COR-L47 (cell line): Measurements from ENCODE around the gene MCF2.
"Not testable (repeated sequence)": the region's sequence is repeated elsewhere in the genome, so short reads cannot be mapped to it uniquely, and the experiment has no call there.

Source experiments
- DNase-seq: peaks from one replicate; lab custom pipeline; 2025; lab: John Stamatoyannopoulos, UW

Gene MCF2, protein sequence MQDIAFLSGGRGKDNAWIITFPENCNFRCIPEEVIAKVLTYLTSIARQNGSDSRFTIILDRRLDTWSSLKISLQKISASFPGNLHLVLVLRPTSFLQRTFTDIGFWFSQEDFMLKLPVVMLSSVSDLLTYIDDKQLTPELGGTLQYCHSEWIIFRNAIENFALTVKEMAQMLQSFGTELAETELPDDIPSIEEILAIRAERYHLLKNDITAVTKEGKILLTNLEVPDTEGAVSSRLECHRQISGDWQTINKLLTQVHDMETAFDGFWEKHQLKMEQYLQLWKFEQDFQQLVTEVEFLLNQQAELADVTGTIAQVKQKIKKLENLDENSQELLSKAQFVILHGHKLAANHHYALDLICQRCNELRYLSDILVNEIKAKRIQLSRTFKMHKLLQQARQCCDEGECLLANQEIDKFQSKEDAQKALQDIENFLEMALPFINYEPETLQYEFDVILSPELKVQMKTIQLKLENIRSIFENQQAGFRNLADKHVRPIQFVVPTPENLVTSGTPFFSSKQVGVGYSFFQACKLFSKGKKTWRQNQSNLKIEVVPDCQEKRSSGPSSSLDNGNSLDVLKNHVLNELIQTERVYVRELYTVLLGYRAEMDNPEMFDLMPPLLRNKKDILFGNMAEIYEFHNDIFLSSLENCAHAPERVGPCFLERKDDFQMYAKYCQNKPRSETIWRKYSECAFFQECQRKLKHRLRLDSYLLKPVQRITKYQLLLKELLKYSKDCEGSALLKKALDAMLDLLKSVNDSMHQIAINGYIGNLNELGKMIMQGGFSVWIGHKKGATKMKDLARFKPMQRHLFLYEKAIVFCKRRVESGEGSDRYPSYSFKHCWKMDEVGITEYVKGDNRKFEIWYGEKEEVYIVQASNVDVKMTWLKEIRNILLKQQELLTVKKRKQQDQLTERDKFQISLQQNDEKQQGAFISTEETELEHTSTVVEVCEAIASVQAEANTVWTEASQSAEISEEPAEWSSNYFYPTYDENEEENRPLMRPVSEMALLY

DNA sequence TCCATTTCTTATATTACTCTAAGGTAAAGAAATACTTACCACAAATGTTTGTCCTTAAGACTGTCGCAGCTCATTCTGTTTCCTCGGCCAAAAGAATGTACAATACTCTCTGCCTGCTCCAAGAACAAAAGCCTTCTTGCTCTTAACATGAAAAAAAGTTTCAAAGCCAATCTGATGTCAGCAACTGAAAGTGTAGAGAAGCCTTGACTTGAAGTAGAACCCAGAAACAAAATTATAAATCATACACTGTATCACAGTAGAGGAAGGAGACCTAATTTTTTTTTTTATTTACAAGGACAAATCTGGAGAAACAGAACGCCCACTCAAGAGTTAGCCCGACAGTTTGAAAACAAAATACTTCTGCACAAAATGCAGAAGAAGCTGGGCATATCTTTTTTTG lies at the start of gene MCF2:
Gene MCF2, minus strand, starts transcription at position 101 of the 400 bp plus-strand sequence. CDS start 56,423 bp downstream, outside the sequence.
- no peak for DNase-seq

DNA sequence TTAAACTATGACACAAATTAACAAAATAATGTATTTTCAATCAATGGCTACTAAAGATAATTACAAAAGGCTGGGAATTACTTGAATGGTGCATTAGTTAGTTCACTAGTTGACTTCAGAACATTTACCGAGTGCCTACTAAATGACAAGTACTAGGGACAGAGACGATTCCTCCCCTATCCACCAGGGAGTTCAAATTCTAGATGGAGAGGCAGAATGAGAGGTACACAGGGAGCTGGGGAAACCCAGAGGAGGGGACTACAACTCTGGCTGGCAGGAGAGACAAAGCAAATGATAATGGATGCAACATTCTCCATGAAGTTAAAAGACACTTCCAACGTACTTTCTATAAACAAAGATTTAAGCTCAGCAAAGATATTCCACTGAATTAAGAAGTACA lies 43.1 kb upstream of the MCF2 start:
- DNase-seq: no peak

DNA sequence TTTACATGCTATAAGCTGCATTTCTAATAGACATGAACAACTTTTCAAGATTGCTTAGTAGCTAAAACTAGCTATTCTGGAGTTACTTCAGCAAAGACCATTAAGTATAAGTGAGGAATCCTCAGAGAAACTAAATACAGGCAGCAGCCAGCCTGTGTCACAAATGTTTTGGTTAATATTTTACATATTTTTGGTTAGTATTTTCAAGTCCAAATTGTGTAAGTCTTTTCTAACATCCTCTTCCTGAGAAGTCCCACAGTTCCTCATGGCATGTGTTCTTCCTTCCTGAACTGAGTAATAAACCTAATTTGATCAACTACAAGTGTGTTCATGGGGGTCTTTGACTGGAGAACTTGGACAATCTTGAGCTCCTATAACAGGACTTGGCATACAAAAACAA lies 42.4 kb upstream of the MCF2 start:
- no peak for DNase-seq

DNA sequence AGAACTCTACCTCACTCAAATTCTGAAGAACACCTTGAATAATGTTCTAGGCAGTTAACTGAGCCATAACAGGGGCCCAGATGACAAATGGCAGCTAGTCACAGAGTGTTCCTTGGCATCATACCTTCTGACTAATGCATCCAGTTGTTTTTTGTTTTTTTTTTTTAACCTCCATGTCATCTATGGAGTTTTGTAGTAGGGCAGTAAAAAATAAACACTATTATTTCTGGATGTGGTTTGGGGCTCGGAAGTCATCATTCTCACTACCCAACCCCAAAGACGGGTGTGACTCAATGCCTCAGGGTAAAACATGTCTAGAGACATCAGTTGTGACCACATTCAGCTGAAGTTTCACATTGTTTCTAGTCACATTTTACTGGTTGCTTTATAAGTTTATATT lies 31.2 kb upstream of the MCF2 start:
- no peak for DNase-seq

DNA sequence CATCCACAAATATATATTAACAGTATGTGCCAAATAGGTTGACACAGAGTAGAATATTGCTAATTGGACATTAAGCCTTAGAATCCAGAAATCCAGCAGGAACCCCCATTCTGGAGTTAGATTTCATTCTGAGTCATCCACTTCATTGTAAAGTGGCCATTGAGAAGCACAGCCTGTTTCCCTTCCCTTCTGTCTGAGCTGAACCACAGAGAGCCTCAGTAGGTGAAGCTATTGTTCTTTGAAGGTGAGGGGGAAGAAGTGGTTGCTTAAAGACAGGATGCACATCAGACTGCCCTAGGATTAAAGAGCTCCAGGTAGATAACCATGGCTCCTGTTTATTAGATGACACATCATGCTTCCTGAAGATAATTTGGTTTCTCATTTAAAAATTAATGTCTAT lies 30.6 kb upstream of the MCF2 start:
- DNase-seq: no peak

DNA sequence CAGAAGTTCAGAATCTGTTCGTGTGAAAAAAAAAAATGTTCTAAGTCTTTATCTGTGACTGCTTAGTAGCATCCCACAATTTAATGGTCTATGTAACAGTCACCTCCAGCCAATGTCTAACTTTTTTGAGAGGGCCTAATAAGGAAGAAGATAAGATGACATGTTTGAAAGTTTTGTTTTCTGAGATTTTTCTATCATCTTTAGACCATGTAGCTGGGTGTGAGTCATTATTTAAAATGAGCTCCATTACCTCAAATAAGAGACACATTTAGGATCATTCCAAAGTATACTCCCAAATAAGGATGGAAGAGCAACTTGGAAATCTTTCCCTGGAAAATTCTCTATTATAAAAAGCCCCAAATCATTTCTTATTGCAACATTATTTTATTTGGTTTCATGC lies 28.2 kb upstream of the MCF2 start:
- DNase-seq: no peak

DNA sequence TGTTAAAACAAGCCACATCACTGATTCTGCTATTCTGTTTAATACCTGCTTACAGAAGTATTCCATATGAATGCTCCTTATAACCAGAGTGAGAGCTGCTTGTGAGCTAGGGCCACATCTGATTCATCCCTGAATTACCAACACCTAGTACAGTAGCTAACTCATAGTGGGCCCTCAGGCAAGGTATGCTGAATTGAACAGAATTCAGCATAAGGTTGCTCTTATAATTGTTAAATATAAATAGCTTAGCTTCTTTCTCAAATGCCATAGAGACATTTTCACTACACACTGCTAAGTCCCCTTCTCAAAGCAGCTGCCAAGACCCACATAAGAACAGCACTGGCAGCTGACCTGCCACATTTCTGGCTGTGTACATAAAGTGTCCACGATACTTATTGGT lies 27.0 kb upstream of the MCF2 start:
- DNase-seq: no peak

DNA sequence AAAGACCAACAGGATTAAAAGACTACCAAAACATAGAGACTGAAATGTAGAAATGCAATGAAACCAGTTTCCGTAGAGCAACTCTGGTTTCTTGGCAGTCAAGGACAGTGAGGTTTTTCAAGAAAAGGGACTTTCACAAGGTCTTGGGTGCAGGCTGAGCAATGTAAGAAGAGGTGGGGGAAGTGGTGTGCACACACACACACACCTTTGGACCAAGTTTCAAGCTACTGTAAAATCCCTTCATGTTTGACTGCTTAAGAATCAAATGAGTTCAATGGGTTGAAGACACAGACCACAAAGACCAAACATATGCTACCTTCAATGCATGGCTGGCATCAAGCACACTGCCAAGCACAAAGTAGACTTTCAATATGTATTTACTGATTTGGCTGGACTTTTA lies 17.8 kb upstream of the MCF2 start:
- DNase-seq: no peak

DNA sequence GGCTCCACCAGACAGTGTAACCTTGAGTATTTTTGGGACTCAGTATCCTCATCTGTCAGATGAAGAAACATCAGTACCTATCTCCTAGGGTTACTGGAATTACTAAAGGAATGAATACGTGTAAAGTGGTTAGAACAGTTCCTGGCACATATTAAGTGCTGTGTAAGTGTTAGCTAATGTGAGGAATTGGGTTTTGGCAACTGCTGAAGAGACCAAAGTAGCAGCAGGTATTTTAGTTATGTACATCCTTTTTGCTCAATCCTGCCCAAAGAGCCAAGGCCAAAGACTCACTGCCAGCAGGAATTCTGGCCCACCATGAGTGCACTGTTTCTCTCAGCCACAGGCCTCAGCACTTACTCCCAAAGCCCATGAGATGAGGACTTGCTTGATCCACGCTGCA lies 16.7 kb upstream of the MCF2 start:
- no peak for DNase-seq

DNA sequence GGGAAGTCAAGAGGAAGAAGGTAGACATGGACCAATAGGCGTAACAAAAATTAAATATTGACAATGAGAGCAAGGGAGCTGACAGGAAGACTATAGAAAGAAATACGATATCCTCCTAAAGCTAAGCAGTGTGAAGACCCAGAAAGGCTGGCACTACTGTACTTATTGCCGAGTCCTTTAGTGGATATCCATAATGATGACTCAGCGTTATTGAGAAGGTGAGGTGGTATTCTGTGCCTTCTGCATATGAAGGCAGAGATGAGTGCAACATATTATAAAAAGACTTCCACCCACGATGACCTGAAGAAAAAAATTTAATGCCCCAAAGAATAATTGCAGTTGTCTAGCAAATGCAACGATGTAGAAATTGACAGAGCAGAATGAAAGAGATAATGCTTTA lies 13.0 kb upstream of the MCF2 start:
- no peak for DNase-seq

DNA sequence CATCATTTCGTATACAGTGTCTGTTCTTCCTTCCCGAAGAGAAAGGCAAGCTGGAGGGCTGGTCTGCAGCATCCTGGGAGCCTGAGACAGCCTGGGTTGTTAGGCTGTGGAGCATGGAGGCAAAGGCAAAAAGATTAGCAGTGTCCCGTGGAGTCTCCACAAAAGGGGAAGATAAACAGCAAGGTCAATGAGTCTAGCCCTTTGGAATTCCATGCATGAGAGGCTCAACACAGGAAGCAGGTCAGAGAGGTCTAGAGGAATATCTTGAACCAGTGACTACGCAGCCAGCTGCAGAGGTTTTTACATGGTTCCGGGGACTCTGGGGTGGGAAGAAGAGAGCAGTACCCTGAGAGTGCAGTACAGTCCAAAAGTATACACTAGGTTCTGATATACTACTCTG lies 12.2 kb upstream of the MCF2 start:
- no peak for DNase-seq

DNA sequence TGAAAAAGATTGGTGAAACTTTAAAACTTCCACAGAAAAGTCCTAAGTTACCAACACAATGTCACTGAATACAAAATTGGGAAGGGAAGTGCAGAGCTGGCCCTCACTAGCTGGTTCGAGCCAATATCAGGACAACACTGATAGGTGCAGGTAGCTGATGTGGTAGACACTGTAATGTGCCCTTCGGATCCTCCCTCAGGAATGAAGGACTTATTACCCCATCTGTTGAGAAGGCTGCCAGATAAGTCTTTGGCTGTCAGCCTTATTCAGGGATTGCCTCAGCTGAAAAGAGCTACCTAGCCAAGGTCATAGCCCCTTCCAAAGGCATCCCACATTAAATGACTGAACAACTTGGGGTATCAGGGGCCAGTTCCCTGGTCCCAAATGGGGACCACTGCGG lies 5.3 kb downstream of the MCF2 start:
- DNase-seq: no peak

DNA sequence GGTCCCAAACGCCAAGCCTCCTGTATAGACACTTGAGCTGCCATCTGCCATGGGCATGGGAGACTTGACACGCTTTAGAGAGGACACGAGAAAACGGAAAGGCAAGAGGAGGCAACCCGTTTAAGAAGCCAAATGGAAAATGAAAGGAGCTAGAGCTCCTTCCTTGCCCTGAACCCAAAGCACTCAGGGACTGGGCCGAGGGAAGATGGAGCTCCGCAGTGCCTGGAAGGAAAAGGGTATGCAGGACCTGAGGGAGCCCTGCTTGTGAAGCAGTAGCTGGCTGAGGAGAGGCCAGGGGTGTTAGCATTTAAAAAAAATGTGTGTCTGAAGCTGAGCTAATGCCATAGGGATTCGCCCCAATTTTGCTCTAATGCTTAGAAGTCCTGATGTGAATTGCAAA lies 15.1 kb downstream of the MCF2 start:
- DNase-seq: no peak

DNA sequence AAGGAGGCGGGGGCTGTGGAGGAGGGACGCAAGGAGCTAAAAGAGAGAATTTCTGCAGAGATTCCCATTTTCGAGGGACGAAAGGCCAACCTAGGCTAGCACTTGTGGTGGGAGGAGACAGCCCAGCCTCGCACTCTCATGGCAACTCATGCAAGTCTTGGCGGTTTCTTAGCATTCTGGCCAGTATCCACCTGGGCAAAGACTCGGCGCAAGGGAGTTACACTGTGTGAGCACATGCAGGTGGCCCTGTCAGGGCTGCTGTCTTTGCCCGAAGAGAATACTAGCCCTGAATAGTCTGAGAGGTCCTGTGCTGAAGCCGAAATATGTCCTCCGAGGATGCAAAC lies 15.5 kb downstream of the MCF2 start:
- DNase-seq: no peak

DNA sequence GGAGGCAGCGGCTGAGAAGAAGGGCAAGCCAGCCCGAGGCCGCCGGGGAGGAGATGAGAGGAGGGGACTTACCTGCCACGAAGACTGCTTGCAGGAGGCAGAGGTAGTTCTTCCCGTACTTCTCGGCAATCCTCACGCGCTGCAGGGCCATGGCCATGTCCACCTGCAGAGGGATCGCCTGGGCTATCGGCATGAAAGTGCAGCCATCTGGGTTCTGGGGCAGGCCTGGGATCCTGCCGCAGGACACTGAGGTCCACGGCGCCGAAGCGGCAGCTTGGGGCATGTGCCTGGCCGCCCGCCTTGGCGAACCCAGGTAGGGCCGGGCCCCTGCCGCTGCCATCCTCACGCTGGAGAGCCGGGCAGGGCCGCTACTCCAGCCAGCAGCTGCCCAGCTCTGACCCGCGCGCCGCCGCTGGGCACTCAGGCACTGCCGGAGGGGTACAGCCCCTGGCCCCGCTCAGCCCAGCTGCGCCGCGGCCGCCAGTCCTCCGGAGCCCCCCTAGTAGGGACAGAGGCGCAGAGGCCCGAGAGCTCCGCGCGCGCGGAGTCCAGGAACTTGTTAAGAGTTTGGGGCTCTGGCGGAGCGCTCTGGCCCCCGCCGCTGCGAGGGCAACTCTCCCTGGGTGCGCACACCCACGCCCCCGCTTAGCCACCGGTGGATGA lies 16.0 kb downstream of the MCF2 start:
- DNase-seq: no peak

DNA sequence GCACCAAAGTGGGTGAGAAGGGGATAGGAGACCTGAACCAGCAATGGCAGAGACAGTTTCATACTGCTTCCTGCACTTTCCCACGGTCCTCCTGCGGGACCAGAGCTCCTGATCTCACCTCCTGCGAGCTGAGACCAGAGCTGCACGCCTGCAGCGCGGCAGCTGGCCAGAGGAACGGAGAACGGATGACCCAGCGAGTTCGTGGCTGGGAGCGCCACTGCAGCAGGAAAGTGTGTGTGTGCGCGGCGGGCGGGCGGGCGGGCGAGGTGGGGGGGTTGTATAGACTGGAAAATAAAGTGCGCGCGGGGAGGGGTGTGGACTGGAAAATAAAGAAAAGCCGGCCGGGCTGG lies 16.5 kb downstream of the MCF2 start:
- DNase-seq: no peak

DNA sequence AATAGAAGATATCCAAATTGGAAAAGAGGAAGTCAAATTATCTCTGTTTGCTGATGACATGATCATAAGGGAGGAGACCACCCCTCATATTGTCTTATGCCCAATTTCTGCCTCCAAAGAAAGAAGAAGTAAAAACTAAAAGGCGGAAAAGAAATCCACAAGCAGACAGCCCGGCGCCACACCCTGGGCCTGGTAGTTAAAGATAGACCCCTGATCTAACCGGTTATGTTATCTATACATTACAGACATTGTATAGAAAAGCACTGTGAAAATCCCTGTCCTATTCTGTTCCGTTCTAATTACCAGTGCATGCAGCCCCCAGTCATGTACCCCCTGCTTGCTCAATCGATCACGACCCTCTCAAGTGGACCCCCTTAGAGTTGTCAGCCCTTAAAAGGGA lies 22.8 kb downstream of the MCF2 start:
- DNase-seq: not testable (repeated sequence)

DNA sequence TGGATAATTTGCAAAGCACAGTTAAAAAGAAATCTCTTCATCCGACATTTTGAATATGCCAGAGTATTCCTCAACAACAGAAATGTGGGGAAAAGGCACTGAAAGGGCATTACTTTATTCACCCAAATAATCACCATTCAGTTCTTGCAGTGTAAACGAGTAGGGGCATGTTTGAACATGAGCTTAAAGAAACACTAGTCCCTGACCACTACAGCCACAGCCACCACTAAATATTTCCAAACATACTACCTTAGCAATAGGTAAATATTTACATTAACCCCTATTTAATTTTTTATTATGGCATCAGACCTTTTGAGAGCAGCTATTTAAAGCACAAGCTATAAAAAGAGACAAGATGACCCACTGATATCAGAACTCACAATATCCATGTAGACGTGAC lies 27.6 kb downstream of the MCF2 start:
- DNase-seq: no peak

DNA sequence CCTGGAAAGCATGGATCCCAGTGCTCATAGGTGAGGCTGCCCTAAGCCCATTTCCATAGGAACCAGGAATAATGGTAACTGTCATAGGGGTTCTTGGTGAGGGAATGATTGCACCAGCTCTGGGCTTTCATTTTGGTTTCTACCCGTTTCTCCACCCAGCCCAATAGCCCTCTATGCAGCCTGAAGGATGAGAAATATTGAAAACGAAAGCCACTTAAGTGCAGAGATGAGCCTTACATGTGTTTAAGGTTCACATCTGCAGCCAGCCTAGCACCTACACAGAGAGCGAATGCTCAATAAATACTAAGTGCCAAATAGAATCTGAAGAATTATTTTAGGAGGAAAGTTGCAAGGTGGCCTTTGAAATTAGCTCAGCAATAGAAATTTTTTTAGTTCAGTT lies 60.4 kb downstream of the MCF2 start:
- DNase-seq: no peak

DNA sequence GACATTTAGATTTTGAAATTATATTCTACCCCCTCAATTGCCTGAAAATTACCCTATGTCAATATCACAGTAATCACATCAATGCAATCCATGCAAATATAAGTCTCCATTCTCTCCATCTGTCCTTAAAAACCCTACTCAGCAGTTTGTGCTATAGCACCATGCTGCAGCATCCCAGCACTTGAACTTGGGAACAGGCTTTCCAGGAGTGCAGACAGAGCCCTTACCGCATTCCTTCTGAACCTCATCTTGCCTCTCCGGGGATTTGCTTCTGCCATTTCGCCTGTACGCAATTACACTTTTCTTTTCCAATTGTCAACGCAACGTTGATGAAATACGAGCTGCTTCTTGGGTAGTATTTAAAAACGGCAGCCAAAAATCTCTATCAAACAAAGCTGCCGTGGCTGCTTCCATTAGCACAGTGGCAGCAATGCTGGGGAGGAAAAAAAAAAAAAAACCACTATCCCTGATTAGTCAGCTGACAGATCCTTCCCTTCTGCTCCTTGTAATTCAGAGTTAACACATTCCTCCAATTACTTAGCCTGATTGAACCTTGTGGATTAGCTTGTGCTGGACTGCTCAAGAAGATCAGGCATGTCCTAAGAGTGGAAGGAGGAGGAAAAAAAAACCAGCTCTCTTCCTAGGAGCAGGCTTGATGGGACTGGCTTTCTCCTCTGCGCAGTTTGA lies 65.6 kb downstream of the MCF2 start:
- no peak for DNase-seq

DNA sequence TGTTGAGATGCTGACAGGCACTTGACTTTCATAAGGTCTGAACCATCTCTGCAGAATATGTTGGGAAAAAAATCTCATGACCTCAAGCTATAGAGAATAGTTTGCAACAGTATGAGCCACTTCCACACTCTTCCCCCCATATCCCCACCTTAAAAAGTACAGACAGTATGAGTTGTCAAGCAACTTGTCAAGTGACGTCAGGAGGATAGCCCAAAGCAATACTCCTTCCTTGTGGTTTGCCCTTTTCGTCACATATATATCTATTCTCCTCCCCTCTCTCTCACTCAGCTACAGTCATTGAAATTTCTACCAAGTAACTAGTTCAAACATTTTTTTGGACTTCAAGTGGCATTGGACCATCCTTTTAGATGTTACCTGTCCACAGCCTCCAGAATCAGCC lies 67.7 kb downstream of the MCF2 start:
- DNase-seq: no peak

DNA sequence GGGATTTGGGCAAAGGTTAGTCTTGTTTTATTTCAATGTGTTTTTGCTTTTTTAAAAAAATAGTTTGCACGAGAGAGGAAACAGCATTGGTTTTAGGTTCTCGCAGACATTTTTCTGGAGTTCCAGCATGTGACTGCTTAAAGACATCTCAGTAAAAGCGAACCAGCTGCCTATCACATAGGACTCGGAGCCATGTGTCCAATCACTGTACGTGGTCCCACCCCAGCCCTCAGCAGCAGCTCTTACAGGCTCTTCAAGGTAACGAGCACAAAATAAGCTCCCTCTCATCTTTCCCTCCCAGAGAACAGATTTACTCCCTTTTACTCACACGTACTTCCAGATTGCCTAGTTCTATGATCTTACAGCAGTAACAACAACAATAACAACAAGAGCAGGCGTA lies 68.7 kb downstream of the MCF2 start:
- DNase-seq: no peak
